Activated T-cell treated with anti-CD3 and anti-CD28 coated beads, Interleukin-2, amount 50 U/mL, for 48 hours (primary cell): ENCODE results near the gene ARHGEF12.
A peak's percentile ranks its signal among the peaks of the same experiment; 100 is the strongest.

ENCODE experiments used
- DNase-seq, 2 experiments: peaks; one replicate each; pipeline ENCODE4 v3.0.0-alpha.2; 2020

Gene ARHGEF12

DNA sequence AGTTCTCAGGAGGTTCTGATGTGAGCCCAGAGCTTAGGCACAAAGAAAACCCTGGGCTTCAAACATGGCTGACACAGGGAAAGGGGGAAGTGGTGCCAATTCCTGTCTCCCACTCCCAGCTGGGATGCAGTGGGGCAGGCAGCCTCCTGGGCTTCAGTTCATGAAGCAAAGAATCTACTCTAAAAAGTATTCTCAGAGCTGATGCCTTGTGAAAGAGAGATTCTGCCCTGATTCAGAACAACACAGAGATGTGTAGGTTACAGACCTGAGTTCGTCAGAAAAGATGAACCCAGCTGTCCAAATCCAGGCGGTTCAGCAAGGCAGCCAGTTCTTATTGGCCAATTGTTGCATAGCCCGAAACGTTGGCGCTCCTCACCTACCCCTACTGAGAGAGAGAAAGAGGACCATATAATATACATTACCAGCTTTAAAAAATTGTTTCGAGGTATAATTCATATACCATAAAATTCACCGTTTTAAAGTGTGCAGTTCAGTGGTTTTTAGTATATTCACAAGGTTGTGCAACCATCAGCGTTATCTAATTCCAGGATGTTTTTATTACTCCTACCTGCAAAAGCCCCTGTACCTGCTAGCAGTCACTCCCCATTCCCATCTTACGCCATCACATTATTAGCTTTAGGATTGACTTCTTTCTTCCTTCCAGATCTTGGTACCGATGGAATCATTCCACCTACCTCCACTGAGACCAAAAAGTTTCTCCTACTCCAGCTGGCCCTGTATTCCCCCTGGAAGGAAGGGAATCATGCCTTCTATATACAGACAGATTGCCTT, 18.3 kb upstream of the ARHGEF12 start:
- no peak for DNase-seq

DNA sequence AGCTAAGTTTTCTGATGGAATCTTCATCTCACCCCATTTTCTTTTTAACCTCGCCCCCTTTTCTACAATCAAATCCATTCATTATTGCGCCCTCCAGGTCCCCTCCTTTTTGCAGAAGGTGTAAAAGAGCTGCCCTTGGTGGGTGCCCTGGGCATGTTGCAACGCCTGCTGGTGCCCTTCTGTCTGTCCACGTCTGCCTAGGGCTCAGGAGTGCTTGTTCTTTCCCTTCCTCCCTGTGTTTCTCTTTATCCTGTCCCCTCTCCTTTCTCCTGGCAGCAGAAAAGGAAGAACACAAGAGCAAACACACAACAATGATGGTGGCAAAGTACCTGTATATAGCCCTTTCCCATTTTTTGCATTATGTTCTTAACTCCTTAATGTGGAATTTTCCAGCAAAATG, 17.3 kb upstream of the ARHGEF12 start:
- DNase-seq = no peak

DNA sequence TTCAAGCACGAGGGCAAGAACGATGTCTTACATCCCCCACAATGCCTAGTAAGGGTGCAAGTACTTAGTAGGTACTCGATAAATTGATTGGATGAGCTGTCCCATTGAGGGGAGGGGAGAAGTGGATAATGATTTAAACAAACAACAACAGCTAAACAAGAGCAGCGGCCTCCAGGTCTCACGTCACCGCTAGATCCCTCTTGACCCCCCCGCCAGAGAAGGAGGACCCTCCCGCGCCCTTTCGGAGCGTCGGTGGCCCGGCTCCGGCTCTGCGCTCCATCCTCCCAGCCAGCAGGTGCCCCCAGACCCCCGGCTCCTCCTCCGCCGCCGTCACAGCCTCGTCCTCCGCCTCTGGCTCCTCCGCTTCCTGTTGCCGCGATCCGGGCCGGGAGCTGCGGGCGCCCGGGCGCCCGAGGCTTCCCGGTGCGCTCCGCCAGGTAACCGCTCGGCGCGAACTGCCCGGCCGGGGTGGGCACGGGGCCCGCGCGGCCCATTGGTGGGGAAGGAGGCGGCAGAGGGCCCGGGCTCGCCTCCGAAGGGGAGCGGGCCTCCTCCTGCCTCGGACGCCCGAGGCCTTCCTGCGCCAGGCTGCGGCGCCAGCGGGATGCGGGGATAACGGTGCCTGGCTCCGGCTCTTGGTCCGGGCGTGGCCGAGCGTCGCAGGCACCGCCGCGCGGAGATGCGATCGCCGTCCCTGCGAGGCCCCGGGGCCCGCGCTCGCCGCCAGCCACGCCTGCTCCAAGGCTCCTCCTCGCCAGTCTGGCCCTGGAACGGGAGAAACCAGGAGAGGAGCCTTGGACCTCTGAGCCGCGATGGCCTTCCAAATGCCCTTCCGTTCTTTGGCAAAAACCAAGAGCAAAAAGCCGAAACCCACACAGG, 11.0 kb upstream of the ARHGEF12 start, which contains the start of gene TLCD5:
Gene TLCD5, plus strand, starts transcription at position 368 of the 879 bp plus-strand sequence. CDS start 2,143 bp downstream, outside the sequence.
- peak; percentile 42 to 65 for DNase-seq

DNA sequence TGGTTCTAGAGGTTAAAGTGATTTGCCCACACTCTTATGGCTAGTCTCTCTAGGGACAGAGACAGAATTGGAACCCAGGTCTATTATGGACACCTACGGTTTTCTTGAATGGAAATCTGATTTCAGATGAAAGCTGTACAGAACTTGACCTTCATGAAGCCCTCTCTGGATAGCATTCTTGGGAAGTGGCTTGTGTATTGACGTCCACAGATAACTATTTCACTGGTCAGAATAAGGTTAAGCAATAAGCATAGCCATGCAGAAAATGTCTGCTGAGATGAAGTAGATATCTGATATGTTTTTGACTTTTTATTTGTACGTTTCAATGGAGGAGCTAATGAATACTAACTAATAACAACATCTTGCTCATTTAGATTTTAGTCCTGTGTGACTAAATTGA, 10.0 kb upstream of the ARHGEF12 start:
- DNase-seq = no peak

DNA sequence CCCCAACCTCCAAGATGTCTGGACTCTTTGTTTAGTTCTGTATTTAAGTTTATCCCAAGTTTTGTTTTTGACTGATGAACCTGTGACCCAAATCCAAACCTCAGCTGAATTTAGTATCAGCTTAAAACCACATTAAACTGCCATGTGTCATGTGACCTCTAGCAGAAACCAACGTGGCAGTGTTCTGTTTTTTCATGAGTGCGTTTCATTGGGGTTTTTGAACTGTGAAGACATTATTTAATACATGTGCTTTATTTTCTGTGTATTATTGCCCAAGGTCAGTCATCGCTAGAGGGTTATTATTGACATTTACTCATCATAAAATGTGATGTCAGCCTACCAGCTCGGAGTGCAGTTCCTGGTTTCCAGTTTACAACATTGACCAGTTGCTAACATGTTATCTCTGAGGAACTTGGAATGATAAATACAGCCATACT, 9.3 kb upstream of the ARHGEF12 start:
- DNase-seq = no peak

DNA sequence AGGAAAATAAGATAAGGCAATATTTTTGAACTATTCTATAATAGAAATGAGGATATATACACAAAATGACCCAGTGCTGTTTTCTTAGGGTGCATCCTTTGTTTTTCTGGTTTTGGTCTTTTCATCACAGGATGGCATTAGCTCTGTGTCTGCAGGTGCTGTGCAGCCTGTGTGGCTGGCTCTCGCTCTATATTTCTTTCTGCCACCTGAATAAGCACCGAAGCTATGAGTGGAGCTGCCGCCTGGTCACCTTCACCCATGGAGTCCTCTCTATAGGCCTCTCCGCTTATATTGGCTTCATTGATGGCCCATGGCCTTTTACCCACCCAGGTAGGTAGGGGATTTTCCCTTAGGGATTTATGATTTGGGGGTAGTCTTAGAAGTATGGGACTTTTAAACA, 8.9 kb upstream of the ARHGEF12 start:
- no peak for DNase-seq

DNA sequence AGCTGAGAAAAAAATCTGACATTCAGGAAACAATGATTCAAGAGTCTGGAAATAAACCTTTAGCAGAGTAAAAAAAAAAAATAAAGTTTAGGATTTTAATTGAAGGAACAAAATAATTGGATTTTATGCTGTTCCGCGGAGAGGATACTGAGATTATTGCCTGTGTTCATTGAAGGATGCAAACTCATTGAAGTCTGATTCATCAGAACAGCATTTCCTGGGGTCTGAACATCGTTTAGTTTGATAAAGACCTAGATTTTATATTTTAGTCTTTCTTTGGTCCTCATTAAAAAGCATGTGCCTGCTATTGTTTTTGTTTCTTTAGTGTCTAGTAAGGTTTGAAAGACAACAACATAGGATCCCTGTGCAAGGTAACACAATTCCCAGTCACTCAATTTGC, 6.7 kb upstream of the ARHGEF12 start:
- no peak for DNase-seq

DNA sequence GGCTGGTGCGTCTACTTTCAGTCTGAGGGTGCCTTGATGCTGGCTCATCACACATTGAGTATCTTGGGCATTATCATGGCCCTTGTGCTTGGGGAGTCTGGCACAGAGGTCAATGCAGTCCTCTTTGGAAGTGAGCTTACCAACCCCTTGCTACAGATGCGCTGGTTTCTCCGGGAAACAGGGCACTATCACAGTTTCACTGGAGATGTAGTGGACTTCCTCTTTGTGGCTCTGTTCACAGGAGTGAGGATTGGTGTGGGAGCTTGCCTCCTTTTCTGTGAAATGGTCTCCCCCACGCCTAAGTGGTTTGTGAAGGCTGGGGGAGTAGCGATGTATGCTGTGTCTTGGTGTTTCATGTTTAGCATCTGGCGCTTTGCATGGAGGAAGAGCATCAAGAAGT, 6.2 kb upstream of the ARHGEF12 start:
- DNase-seq = no peak

DNA sequence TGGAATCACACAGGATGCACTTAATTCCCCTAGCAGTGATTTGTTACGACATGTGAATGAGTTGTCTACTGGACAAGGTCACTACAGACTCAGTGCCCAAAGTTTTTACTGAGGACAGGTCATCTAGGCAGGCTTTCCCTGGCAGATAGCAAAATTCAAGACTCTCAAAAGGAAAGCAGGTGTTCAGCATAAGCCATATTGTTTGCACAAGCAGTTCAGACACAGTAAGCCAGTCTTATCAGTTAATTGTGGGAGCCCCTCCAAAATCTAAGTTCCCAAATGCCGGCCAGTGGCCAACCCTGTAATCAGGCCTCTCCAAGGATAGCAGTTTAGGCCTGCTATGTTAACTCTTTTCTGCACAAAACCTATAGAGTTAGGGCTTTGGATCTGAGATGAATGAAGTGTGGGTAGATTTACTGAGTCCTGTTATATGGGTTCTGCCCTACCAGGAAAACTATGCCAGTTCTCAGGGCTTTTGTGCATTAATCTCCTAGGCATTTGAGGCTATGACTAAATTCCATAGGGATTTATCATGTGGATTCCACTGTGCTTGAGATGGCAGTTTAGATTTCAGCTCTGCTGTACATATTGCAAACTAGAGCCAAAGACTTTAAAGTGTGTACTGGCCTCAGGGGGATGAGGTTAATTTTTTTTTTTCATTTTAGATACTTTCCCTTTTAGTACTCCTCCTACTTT, 4.8 kb upstream of the ARHGEF12 start:
- DNase-seq = no peak

DNA sequence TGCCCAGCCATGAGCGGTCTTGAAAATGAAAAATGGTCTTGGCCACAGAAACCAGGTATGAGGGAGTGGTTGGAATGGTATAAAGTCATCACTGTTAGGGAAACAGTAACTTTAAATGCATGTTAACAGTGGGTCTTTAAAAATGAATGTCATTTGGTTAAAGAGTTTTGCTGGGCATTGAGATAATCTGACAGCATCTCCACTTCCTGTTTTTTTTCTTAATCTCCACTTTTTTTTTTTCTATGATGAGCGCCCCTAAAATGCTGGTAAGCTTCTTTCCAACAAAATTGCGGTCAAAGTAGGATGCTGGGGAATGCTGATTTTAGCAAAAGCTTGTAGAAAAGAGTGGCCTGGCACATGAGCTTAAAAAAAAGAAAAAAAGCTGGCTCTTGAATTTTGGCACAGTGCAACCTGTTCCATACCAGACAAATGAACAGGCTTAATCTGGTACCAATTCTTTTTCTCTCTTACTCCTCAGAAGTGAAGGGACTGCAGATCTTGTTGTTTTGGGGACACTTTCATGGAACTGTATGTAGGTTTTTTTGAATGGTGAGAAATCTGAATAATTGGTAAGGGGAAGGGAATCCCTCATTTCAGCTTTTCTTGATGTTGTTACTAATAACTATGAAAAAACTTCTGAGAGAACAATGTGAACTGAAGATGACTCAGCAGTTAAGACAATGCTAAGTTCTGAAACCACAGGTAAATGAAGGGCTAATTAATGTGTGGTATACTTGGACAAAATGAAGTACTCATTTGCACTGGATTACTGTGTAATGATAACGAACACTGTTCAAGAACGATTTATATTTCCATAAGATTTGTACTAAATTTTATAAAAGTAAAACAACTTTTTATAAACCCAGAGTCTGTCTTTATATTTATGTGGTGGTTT, 3.1 kb upstream of the ARHGEF12 start:
- DNase-seq = no peak

DNA sequence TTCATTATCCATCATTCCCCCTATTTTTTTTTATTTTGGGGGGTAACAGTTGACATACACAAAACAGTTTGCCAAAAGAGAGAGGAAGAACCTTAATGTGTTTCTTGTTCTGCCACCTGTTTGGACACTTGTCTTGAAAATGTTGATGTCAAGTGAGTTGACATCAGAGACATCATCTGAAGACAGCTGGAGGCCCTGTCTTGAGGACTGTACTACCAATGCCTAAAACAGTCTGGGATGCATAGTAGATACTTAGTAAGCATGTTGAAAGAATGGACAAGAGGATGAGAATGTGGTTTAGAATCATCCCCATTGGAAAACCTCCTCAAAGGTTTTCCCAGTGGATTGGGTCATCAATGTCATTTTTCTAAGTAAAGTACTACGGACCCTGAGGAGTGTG, 2.4 kb upstream of the ARHGEF12 start:
- no peak for DNase-seq

DNA sequence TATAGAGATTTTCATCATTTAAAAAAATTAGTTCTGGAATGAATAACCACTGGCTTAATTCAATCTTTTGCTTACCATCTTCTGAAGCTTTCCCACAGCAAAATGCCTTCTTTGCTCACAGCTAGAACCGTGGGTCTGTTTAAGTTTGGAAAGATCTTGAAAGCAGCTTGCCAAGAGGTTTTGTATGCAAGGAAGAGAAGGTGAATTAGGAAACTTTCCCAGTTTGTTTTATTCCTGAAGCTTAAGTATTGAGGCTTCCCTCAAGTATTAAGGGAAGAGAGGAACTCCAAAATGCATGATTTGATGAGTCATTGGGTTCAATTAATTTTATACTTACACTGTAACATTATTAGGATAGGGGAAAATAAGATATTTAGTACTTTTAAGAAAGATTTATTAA, 1.9 kb upstream of the ARHGEF12 start:
- DNase-seq = no peak

DNA sequence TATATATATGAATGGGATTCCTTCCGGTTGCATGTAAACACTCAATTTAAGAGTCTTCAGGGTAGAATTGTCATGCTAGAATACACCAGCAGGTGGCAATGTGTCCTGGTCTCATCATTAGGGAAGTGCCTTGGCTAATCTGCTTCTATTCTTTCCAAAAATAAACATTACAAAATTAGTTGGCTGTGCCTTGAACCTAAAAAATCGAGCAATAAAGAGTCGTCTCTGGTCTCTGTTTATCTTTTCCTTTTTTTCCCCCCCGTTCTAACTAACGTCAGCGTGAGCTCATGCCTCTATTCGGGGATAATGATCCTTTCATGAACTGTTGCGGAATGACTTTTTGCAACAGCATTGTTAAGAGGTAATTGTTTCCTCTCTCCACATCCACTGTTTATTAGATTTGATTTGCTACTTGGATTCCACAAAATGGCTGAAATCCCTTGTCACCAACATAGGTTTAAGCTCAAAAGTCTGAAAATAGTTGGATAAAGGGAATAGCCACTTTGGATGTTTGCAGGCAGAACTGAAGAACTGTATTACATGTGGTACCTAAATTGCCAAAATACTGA, 1.2 kb upstream of the ARHGEF12 start:
- DNase-seq = peak; percentile 37 to 47

DNA sequence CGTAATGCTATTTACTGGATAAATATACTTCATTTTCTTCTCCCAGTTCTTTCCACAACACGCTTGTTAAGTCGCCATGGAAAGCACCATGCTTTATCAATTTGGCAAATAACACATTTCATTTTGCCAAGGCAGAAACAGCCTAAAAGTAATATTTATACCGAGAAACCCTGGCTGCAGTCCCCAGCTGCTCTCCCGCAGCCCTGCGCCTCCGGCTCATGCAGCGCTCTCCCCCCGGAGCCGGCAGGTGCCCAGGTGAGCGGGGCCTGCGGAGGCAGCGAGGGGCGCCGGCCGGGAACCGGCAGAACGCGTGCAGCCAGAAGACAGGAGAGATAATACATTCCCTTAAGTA, 681 bp upstream of the ARHGEF12 start:
- no peak for DNase-seq

DNA sequence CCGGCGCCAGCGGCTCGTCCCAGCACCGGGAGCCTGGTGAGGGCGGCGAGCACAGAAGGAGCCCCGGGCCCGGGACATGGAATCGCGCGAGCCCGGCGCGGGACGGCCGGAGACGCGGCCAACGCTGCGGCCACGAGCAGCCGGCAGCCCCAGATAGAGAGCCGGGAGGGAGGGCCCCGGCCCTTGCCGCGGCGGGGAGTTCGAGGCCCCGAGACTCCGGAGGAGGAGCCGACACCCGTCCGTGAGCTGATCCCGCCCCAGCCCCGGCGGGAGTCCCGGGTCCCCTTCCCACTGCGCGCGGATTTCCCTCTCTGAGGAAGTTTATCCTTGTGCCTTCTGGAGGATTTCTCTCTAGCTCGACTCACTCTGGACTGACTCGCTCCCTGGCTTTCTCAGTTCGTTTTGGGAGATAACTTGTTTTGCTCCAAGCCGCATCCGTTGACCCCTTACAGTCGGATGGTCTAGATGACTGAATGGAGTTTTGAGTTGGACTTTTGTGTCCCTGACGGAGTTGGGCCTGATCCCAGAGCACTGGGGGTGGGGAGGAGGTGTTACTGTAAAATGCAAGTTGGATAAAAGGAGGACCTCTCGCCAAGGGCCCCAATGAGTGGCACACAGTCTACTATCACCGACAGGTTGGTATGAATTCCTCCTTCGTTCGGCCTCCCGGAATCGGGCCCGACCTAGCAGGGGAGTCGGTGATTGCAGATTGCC, 585 bp downstream of the ARHGEF12 start:
- peak; percentile 58 to 69 for DNase-seq

DNA sequence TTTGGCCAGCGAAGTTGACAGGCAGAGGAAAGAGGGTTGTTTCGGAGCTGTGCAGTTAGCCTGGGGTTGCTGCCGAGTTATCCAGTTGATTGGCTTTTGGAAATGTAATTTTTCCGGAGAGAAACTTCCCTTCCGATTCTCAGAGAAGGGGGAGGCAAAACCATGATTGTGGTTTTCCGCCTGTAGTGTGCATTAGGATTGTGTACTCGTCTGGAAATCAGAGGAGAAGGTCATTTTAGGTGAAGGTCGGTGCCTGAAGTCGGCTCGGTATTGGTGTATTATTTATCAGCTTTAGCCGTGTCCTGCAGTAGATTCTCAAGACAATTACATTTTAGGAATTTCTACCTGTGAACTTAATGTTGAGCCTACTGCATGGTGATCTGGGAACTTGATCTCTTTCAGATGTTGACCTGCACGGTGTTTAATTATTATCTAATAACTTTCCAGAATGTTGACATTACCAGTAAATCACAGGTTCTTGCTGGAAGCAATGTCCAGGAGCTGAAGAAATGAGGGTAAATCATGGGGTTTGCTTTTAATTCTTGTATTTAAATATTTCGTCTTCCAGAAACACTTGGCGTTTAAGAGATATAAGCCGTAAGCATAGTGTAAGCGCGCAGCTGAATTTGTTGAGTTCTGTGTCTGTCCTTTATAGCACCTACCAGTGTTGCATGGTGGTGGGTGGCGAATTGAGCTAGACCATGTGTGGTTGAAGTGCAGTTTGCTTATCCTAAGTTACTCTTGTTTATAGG, 1.3 kb downstream of the ARHGEF12 start:
- no peak for DNase-seq

DNA sequence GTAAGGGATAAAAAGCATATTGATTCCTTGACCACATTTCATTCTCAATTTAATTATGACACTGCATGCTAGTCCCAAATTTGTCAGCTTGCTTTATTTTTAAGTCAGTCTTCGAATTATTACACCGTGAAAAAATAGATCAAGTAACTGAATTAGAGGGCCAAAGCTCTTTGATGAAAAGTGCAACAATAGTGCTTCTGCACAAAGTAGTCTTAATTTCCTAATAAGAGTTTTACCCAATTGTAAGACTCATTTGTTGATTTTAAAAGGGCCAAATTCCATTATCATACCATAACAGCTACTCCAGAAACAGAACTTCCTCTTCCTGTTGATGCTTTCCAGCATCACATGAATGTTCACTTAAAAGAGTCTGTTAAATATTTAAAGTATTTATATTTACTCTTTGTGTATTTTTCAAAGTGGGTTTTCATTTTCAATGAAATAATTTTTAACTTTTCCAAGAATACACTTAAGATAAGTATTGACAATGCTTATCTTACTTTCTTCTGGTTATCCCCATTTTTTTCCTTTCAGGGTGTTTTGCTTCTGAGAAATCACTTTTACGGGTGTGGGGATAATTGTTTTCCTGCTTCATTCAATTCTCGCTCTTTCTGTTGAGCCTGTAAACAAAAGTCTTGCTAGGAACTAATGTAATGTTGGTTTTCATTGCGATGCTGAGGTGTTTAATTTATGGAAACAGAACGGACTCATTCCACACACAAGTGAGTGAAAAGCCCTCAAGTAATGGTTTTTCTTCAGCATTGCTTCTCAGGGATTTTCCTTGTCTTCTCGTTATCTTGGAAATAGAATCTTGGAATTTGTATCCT, 2.1 kb downstream of the ARHGEF12 start:
- DNase-seq = no peak

DNA sequence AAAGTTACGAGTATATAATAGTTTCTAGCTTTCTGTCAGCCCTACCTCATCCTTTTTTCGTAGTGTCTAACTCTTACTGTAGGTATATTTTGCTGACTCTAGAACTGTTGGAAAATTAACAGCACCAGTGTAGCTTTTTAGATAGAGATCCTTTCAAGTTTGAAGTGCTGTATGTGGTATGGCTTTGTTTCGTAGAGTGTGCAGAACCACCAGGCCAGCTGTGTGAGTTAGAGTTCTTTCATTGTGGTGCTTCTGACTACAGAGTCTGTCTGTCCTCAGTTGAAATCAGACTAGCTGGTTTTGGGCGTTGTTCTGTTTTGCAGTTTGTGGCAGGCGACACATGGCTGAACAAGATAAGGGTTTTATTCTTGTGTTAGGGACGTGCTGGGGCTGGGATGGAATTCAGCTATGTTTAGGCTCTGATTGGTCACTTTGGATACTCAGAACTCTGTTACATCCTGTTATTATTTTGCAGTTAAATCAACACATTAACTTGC, 3.2 kb downstream of the ARHGEF12 start:
- DNase-seq = peak in 1 of 2 experiments; percentile 20

DNA sequence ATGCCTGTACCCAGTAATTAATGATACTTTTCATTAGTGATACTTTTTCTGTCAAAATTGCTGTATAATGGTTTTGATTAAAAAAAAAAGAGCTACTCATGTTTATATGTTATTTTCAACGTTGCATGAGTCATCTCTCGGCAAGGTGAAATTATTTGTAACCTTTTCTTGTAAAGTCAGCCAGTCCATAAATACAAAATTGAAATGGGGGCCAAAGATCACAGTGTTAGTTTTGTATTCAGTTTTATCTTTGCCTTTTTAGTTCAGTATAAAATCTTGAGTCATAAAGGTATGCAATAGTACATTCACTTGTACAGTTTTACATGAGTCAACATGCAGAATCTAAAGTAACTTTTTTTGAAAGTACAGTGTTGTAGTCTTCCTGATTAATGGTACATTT, 4.3 kb downstream of the ARHGEF12 start:
- DNase-seq = no peak
